HepG2 (cell line): ENCODE results near the gene IDUA. TPM values are rescaled to one million over a fixed set of nuclear protein-coding genes. Genes with fewer than 3 reads are reported as not detected.

Experiments
- FOXC1 ChIP-seq: sonication (generic); formaldehyde crosslinking; IDR thresholded peaks from 2 replicates; pipeline ENCODE4 v1.8.0; 2022; ENCODE audit warnings: mild to moderate bottlenecking, missing genetic modification reagents, borderline replicate concordance
- HIVEP1 ChIP-seq: sonication (generic); formaldehyde crosslinking; IDR thresholded peaks from 2 replicates; pipeline ENCODE4 v1.4.0; 2020; ENCODE audit warnings: mild to moderate bottlenecking, missing genetic modification reagents
- HNRNPL ChIP-seq: fragments of 200-400 bp; formaldehyde crosslinking; IDR thresholded peaks from 2 replicates; pipeline ENCODE4 v1.6.1; 2017; ENCODE audit warnings: mild to moderate bottlenecking, low read depth, low read length
- JARID2 ChIP-seq: sonication (generic); formaldehyde crosslinking; IDR thresholded peaks from 2 replicates; pipeline ENCODE4 v1.8.1; 2023; ENCODE audit warnings: missing genetic modification reagents, inconsistent platforms; ENCODE audit not compliant: insufficient replicate concordance
- NR2F1 ChIP-seq, 2 experiments: fragments of 450-650 bp in 1 of 2; formaldehyde crosslinking in 1 of 2; IDR thresholded peaks; 2 replicates each; pipeline versions ENCODE4 v1.5.0 to v1.6.1; 2016 to 2020; ENCODE audit warnings: mild to moderate bottlenecking in 1 of 2, missing compliant biosample characterization in 1 of 2, missing genetic modification reagents in 1 of 2, moderate library complexity in 1 of 2
- RFXAP ChIP-seq: sonication (generic); formaldehyde crosslinking; IDR thresholded peaks from 2 replicates; pipeline ENCODE4 v1.4.0; 2020; ENCODE audit warnings: missing genetic modification reagents, borderline replicate concordance
- RORA ChIP-seq: sonication (generic); formaldehyde crosslinking; IDR thresholded peaks from 2 replicates; pipeline ENCODE4 v1.5.0; 2020; ENCODE audit warnings: mild to moderate bottlenecking, missing genetic modification reagents, moderate library complexity
- SRF ChIP-seq: IDR thresholded peaks from 2 replicates; pipeline ENCODE4 v1.6.1; 2011; ENCODE audit warnings: mild to moderate bottlenecking, low read depth, low read length, moderate library complexity
- TARDBP ChIP-seq: sonication (generic); formaldehyde crosslinking; IDR thresholded peaks from 2 replicates; pipeline ENCODE4 v1.8.0; 2022; ENCODE audit warnings: mild to moderate bottlenecking, missing genetic modification reagents
- ZBTB38 ChIP-seq: sonication (generic); formaldehyde crosslinking; IDR thresholded peaks from 2 replicates; pipeline ENCODE4 v1.5.1; 2020; ENCODE audit warnings: mild to moderate bottlenecking, missing genetic modification reagents
- ZFAT ChIP-seq: sonication (generic); formaldehyde crosslinking; conservative IDR thresholded peaks from 2 replicates; pipeline ENCODE4 v1.8.1; 2023; ENCODE audit warnings: missing genetic modification reagents, inconsistent platforms
- ZNF460 ChIP-seq: sonication (generic); formaldehyde crosslinking; IDR thresholded peaks from 2 replicates; pipeline ENCODE4 v1.5.1; 2020; ENCODE audit warnings: missing genetic modification reagents, mild to moderate bottlenecking, borderline replicate concordance
- ZNF496 ChIP-seq: sonication (generic); formaldehyde crosslinking; IDR thresholded peaks from 2 replicates; pipeline ENCODE4 v1.8.1; 2023; ENCODE audit warnings: mild to moderate bottlenecking, moderate library complexity, missing genetic modification reagents; ENCODE audit not compliant: insufficient replicate concordance
- ZNF768 ChIP-seq: sonication (generic); formaldehyde crosslinking; IDR thresholded peaks from 2 replicates; pipeline ENCODE4 v1.4.0; 2020; ENCODE audit warnings: missing genetic modification reagents
- polyA plus RNA-seq, 8 experiments: library from polyadenylated mRNA; depleted of rRNA in 3 of 8; stranded (reverse) in 7 of 8; unstranded in 1 of 8; fragments of >200 nt; fragmentation: Illumina TruSeq in 4 of 8; extraction: Trizol in 4 of 8; gene quantifications; 2 replicates each; pipeline versions ENCODE4 v1.2.1 to v1.2.3, GENCODE V29; 2011 to 2016; ENCODE audit warnings: low read depth in 4 of 8, missing spikeins in 1 of 8, mixed read lengths in 1 of 8; ENCODE audit not compliant: insufficient read depth in 1 of 8
- total RNA-seq, 5 experiments: library from RNA; depleted of rRNA; stranded (reverse); fragments of >200 nt; fragmentation: Illumina TruSeq; extraction: Trizol; gene quantifications; 2 replicates each; pipeline ENCODE4 v1.2.3, GENCODE V29; 2016; ENCODE audit warnings: low read depth in 1 of 5
- TF ChIP-seq, protein P1 (sequence below): sonication (generic); formaldehyde crosslinking; IDR thresholded peaks from 2 replicates; pipeline ENCODE4 v1.8.0; 2022; ENCODE audit warnings: mild to moderate bottlenecking, missing genetic modification reagents, moderate library complexity
- TF ChIP-seq, protein P2 (sequence below): sonication (generic); formaldehyde crosslinking; IDR thresholded peaks from 2 replicates; pipeline ENCODE4 v1.8.1; 2023; ENCODE audit warnings: mild to moderate bottlenecking, inconsistent platforms, moderate library complexity, missing genetic modification reagents, borderline replicate concordance
- TF ChIP-seq, protein P3 (sequence below): sonication (generic); formaldehyde crosslinking; IDR thresholded peaks from 2 replicates; pipeline ENCODE4 v1.8.0; 2022; ENCODE audit warnings: mild to moderate bottlenecking, missing genetic modification reagents, moderate library complexity
- TF ChIP-seq, protein P4 (sequence below): sonication (generic); formaldehyde crosslinking; IDR thresholded peaks from 2 replicates; pipeline ENCODE4 v1.5.0; 2020; ENCODE audit warnings: mild to moderate bottlenecking, missing genetic modification reagents
- TF ChIP-seq, protein P5 (sequence below): sonication (generic); formaldehyde crosslinking; IDR thresholded peaks from 2 replicates; pipeline ENCODE4 v1.4.0; 2020; ENCODE audit warnings: missing genetic modification reagents, mild to moderate bottlenecking, borderline replicate concordance

The IDUA gene
- total and polyA plus RNA-seq, 2 of the 13 experiments (the other 11 are each of a cell fraction or from before 2014, with no cell fraction given), result 0.77 to 1.0 TPM

DNA sequence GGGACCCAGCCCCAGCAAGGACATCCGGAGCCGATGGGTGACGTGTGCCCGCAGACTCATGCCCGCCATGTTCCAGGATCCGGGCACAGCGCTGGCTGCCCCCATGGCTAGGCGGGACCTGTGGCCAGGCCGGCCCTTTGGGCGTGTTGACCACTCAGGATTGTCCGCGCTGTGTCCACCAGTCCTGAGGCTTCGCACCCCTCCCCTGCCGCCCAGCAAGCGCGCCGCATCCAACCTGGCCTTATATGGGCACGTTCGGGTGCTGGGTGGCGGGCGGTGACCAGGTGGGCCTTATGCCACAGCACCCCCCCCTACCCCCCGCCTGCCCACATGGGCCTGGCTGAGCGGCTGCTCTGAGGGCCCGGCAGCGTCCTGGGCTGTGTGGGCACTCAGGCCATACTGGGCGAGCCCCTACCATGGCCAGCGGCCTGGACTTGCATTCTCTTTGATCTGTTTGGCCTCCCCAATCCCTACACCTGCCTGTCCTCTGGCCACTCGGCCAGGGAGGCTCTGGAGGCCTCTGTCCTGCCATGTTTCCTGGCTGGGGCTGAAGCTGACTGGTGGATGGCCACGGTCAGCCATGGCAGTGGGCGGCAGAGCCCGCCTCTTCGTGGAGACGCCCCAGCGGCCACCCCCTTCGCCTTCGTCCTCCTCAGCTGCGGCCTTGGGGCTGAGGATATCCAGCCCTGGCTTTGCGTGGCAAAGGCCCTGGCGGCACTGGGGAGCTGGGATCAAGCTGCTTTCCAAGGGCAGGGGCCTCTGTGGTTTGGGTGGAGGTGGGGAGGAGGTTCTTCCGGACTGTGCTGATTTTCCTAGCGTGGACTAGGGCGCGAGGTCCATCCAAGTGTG lies 26.6 kb downstream of the IDUA start (continued):
- TF ChIP-seq, protein P1, sequence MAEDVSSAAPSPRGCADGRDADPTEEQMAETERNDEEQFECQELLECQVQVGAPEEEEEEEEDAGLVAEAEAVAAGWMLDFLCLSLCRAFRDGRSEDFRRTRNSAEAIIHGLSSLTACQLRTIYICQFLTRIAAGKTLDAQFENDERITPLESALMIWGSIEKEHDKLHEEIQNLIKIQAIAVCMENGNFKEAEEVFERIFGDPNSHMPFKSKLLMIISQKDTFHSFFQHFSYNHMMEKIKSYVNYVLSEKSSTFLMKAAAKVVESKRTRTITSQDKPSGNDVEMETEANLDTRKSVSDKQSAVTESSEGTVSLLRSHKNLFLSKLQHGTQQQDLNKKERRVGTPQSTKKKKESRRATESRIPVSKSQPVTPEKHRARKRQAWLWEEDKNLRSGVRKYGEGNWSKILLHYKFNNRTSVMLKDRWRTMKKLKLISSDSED (CRISPR knock-in tag), result no peak
- TF ChIP-seq JARID2 (CRISPR knock-in tag) (no peak), HNRNPL (peak; percentile 86; the same call in 1 of the 2 replicates), ZNF768 (no peak; the same call in 1 of the 2 replicates), ZNF496 (CRISPR knock-in tag) (no peak), HIVEP1 (CRISPR knock-in tag) (peak; percentile 42; the same call in 1 of the 2 replicates), RORA (CRISPR knock-in tag) (no peak), ZFAT (CRISPR knock-in tag) (no peak), NR2F1 (CRISPR knock-in tag; IDR thresholded peaks at IDR 0.05) (no peak), TARDBP (CRISPR knock-in tag) (no peak), SRF (peak; percentile 44; the same call in 1 of the 2 replicates), ZBTB38 (0 out of 2 replicates have a peak, but pooled peaks have one; percentile 62), ZNF460 (CRISPR knock-in tag) (no peak), FOXC1 (CRISPR knock-in tag) (no peak), RFXAP (CRISPR knock-in tag) (no peak)
- TF ChIP-seq, protein P2, sequence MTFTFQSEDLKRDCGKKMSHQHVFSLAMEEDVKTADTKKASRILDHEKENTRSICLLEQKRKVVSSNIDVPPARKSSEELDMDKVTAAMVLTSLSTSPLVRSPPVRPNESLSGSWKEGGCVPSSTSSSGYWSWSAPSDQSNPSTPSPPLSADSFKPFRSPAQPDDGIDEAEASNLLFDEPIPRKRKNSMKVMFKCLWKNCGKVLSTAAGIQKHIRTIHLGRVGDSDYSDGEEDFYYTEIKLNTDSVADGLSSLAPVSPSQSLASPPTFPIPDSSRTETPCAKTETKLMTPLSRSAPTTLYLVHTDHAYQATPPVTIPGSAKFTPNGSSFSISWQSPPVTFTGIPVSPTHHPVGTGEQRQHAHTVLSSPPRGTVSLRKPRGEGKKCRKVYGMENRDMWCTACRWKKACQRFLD (CRISPR knock-in tag), result no peak
- TF ChIP-seq, protein P3, sequence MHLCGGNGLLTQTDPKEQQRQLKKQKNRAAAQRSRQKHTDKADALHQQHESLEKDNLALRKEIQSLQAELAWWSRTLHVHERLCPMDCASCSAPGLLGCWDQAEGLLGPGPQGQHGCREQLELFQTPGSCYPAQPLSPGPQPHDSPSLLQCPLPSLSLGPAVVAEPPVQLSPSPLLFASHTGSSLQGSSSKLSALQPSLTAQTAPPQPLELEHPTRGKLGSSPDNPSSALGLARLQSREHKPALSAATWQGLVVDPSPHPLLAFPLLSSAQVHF, result no peak
- TF ChIP-seq, protein P4, sequence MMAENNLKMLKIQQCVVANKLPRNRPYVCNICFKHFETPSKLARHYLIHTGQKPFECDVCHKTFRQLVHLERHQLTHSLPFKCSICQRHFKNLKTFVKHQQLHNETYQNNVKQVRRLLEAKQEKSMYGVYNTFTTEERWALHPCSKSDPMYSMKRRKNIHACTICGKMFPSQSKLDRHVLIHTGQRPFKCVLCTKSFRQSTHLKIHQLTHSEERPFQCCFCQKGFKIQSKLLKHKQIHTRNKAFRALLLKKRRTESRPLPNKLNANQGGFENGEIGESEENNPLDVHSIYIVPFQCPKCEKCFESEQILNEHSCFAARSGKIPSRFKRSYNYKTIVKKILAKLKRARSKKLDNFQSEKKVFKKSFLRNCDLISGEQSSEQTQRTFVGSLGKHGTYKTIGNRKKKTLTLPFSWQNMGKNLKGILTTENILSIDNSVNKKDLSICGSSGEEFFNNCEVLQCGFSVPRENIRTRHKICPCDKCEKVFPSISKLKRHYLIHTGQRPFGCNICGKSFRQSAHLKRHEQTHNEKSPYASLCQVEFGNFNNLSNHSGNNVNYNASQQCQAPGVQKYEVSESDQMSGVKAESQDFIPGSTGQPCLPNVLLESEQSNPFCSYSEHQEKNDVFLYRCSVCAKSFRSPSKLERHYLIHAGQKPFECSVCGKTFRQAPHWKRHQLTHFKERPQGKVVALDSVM (CRISPR knock-in tag), result no peak
- TF ChIP-seq, protein P5, sequence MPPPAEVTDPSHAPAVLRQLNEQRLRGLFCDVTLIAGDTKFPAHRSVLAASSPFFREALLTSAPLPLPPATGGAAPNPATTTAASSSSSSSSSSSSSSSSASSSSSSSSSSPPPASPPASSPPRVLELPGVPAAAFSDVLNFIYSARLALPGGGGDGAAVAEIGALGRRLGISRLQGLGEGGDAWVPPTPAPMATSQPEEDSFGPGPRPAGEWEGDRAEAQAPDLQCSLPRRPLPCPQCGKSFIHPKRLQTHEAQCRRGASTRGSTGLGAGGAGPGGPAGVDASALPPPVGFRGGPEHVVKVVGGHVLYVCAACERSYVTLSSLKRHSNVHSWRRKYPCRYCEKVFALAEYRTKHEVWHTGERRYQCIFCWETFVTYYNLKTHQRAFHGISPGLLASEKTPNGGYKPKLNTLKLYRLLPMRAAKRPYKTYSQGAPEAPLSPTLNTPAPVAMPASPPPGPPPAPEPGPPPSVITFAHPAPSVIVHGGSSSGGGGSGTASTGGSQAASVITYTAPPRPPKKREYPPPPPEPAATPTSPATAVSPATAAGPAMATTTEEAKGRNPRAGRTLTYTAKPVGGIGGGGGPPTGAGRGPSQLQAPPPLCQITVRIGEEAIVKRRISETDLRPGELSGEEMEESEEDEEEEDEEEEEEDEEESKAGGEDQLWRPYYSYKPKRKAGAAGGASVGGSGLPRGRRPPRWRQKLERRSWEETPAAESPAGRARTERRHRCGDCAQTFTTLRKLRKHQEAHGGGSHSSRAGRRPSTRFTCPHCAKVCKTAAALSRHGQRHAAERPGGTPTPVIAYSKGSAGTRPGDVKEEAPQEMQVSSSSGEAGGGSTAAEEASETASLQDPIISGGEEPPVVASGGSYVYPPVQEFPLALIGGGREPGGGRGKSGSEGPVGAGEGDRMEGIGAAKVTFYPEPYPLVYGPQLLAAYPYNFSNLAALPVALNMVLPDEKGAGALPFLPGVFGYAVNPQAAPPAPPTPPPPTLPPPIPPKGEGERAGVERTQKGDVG (CRISPR knock-in tag), result no peak
